ENCODE results near the gene LIPJ.

DNA sequence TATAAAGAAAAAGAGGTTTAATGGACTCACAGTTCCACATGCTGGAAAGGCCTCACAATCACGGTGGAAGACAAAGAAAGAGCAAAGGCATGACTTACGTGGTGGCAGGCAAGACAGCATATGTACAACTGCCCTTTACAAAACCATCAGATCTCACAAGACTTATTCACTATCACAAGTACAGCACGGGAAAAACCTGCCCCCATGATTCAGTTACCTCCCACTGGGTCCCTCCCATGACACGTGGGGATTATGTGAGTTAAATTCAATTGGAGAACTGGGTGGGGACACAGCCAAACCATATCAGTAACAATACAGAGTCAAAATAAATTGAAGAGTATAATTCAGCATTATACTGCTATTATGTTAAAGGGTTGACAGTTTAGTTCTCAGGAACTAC lies 41.2 kb upstream of the LIPJ start:
- TF ChIP-seq, protein P1, sequence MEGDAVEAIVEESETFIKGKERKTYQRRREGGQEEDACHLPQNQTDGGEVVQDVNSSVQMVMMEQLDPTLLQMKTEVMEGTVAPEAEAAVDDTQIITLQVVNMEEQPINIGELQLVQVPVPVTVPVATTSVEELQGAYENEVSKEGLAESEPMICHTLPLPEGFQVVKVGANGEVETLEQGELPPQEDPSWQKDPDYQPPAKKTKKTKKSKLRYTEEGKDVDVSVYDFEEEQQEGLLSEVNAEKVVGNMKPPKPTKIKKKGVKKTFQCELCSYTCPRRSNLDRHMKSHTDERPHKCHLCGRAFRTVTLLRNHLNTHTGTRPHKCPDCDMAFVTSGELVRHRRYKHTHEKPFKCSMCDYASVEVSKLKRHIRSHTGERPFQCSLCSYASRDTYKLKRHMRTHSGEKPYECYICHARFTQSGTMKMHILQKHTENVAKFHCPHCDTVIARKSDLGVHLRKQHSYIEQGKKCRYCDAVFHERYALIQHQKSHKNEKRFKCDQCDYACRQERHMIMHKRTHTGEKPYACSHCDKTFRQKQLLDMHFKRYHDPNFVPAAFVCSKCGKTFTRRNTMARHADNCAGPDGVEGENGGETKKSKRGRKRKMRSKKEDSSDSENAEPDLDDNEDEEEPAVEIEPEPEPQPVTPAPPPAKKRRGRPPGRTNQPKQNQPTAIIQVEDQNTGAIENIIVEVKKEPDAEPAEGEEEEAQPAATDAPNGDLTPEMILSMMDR (IDR thresholded peaks at IDR 0.05), result no peak
- no peak for TF ChIP-seq POLR2A (IDR thresholded peaks at IDR 0.05)
- TF ChIP-seq POLR2AphosphoS5 (IDR thresholded peaks at IDR 0.05), result no peak
